ENCODE measurements around the gene MAK. TPM values are rescaled to one million over a fixed set of nuclear protein-coding genes. Genes with fewer than 3 reads are reported as not detected.

MAK gene
- polyA plus RNA-seq, 1 donor from 2014 or later = not detected

DNA sequence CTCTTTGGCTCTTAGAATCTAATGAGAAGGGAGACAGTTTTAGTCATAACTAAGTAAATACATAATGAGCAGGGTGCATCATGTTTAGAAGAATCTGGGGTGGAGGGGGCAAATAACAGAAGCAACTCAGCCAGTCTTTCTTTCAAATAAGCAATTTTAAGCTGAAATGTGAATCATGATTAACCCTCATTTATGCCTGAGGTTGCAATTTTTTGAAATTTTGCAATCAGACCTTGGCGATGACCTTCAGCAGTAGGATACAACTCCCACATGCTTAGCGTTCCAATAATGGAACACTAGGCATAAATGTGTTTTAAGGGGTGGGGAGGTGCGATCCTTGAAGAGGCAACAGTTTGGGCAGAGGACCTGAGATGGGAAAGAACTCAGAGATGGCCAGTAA, 60.1 kb downstream of the MAK start:
- Histone ChIP-seq H3K79me2 (replicated peaks; ENCODE audit: insufficient read depth, low read length) (no peaks in the 10 kb centered on the region), H3K4me2 (ENCODE audit: low read length) (no peak overlapping the region), H4K20me1 (ENCODE audit: insufficient read depth) (no peaks in the 10 kb centered on the region), H2AFZ (ENCODE audit: low read depth, low read length) (no peak overlapping the region), H3K9ac (ENCODE audit: low read length) (no peak overlapping the region), H3K27ac (ENCODE audit: low read length) (no peak overlapping the region), H3F3A (ENCODE audit: insufficient read depth, low read length, poor library complexity, severe bottlenecking) (no peaks in the 10 kb centered on the region), H3K9me2 (ENCODE audit: insufficient read depth, low read length) (no peaks in the 10 kb centered on the region), H3K4me3 (ENCODE audit: low read length) (no peak overlapping the region), H3K27me3 (ENCODE audit: insufficient read depth, low read depth, low read length) (no peaks in the 10 kb centered on the region), H3K36me3 (ENCODE audit: insufficient read depth, low read length) (no peaks in the 10 kb centered on the region), H3K9me3 (ENCODE audit: low read length) (no peaks in the 10 kb centered on the region)
- TF ChIP-seq, protein P1, sequence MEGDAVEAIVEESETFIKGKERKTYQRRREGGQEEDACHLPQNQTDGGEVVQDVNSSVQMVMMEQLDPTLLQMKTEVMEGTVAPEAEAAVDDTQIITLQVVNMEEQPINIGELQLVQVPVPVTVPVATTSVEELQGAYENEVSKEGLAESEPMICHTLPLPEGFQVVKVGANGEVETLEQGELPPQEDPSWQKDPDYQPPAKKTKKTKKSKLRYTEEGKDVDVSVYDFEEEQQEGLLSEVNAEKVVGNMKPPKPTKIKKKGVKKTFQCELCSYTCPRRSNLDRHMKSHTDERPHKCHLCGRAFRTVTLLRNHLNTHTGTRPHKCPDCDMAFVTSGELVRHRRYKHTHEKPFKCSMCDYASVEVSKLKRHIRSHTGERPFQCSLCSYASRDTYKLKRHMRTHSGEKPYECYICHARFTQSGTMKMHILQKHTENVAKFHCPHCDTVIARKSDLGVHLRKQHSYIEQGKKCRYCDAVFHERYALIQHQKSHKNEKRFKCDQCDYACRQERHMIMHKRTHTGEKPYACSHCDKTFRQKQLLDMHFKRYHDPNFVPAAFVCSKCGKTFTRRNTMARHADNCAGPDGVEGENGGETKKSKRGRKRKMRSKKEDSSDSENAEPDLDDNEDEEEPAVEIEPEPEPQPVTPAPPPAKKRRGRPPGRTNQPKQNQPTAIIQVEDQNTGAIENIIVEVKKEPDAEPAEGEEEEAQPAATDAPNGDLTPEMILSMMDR (IDR thresholded peaks at IDR 0.05; ENCODE audit: poor library complexity, severe bottlenecking) = no peak
- no peak for TF ChIP-seq POLR2AphosphoS5 (IDR thresholded peaks at IDR 0.05)
- TF ChIP-seq, protein P2, sequence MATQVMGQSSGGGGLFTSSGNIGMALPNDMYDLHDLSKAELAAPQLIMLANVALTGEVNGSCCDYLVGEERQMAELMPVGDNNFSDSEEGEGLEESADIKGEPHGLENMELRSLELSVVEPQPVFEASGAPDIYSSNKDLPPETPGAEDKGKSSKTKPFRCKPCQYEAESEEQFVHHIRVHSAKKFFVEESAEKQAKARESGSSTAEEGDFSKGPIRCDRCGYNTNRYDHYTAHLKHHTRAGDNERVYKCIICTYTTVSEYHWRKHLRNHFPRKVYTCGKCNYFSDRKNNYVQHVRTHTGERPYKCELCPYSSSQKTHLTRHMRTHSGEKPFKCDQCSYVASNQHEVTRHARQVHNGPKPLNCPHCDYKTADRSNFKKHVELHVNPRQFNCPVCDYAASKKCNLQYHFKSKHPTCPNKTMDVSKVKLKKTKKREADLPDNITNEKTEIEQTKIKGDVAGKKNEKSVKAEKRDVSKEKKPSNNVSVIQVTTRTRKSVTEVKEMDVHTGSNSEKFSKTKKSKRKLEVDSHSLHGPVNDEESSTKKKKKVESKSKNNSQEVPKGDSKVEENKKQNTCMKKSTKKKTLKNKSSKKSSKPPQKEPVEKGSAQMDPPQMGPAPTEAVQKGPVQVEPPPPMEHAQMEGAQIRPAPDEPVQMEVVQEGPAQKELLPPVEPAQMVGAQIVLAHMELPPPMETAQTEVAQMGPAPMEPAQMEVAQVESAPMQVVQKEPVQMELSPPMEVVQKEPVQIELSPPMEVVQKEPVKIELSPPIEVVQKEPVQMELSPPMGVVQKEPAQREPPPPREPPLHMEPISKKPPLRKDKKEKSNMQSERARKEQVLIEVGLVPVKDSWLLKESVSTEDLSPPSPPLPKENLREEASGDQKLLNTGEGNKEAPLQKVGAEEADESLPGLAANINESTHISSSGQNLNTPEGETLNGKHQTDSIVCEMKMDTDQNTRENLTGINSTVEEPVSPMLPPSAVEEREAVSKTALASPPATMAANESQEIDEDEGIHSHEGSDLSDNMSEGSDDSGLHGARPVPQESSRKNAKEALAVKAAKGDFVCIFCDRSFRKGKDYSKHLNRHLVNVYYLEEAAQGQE (IDR thresholded peaks at IDR 0.05; ENCODE audit: borderline replicate concordance) = no peak
- no peak for TF ChIP-seq TAF1 (IDR thresholded peaks at IDR 0.05; ENCODE audit: low read depth)

DNA sequence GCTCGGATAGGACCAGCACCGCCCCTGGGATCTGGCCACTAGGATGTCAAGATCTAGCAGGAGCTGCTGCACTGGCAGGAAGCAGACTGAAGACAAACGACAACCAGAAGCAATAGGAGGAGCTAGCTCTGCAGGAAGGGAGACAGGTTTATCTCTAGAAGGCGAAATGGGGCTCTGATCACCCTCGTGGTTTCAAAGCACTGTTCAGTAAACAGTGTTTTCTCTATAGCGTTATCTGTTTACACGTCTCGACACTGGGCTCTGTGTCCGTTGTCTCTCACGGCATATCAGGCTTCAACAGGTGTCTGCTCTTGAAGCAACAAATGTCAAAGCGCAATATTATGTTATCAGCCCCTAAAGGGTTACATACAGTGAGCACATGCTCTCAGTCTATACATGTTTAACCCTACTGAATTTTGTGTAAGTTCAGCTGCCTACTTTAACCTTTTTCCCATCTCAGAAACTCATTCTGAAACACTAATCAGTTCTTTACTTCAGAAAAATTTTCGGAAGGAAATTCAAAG, 66.9 kb downstream of the MAK start:
- H3K9me2 ChIP-seq (ENCODE audit: insufficient read depth, low read length) = no peaks in the 10 kb centered on the region
- H3K4me3 ChIP-seq (ENCODE audit: low read length) = no peak overlapping the region
- no peak overlapping the region for H3K27ac ChIP-seq (ENCODE audit: low read length)
- no peaks in the 10 kb centered on the region for H3F3A ChIP-seq (ENCODE audit: insufficient read depth, low read length, poor library complexity, severe bottlenecking)
- H2AFZ ChIP-seq (ENCODE audit: low read depth, low read length) = no peak overlapping the region
- no peak for TF ChIP-seq SMC3 (conservative IDR thresholded peaks at IDR 0.05; ENCODE audit: poor library complexity)
- TF ChIP-seq POLR2AphosphoS5 (IDR thresholded peaks at IDR 0.05) = no peak
- TF ChIP-seq, protein P2 (IDR thresholded peaks at IDR 0.05; ENCODE audit: borderline replicate concordance) = no peak
- TF ChIP-seq RAD21 (conservative IDR thresholded peaks at IDR 0.05) = no peak
- TF ChIP-seq, protein P1 (IDR thresholded peaks at IDR 0.05; ENCODE audit: poor library complexity, severe bottlenecking) = no peak
- no peak for TF ChIP-seq TAF1 (IDR thresholded peaks at IDR 0.05; ENCODE audit: low read depth)
- no peak for TF ChIP-seq EP300 (conservative IDR thresholded peaks at IDR 0.05; ENCODE audit: poor library complexity, severe bottlenecking)
- no peak for TF ChIP-seq EZH2 (IDR thresholded peaks at IDR 0.05; ENCODE audit: borderline replicate concordance, insufficient read depth, low read length, poor library complexity, severe bottlenecking)
- TF ChIP-seq MXI1 (conservative IDR thresholded peaks at IDR 0.05; ENCODE audit: poor library complexity, severe bottlenecking) = no peak
- H3K9ac ChIP-seq (ENCODE audit: low read length) = no peak overlapping the region
- no peak overlapping the region for H3K4me2 ChIP-seq (ENCODE audit: low read length)
- no peaks in the 10 kb centered on the region for H3K36me3 ChIP-seq (ENCODE audit: insufficient read depth, low read length)
- no peaks in the 10 kb centered on the region for H4K20me1 ChIP-seq (ENCODE audit: insufficient read depth)
- no peaks in the 10 kb centered on the region for H3K79me2 ChIP-seq (replicated peaks; ENCODE audit: insufficient read depth, low read length)
- no peaks in the 10 kb centered on the region for H3K9me3 ChIP-seq (ENCODE audit: low read length)
- H3K27me3 ChIP-seq (ENCODE audit: insufficient read depth, low read depth, low read length) = no peaks in the 10 kb centered on the region
